GM21723 (cell line): ENCODE results near the gene WDR18.
"Not testable (repeated sequence)": the region's sequence is repeated elsewhere in the genome, so short reads cannot be mapped to it uniquely, and the experiment has no call there.

Source experiments
- ATAC-seq: cut with Tn5 transposase; IDR thresholded peaks from one replicate; pipeline ENCODE4 v1.9.1; 2021; ENCODE audit warnings: mild to moderate bottlenecking, moderate library complexity; ENCODE audit not compliant: unreplicated experiment

The WDR18 gene

DNA sequence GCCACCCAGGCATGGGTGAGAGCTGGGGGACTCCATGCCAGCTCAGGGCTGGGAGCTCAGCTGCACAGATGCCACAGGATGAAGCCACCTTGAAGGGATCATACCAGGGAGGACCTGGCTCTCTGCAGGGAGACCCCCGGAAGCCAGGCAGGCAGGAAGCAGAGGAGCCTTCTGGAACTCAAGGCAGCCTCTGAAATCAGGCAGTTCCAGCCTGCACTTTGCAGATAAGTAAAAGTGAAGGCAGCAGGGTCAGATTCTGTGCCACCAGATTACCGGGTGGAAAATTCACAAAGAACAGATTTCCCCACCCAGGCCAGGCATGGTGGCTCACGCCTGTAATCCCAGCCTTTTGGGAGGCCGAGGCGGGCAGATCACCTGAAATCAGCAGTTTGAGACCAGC, 34.2 kb downstream of the WDR18 start:
- no peak for ATAC-seq

DNA sequence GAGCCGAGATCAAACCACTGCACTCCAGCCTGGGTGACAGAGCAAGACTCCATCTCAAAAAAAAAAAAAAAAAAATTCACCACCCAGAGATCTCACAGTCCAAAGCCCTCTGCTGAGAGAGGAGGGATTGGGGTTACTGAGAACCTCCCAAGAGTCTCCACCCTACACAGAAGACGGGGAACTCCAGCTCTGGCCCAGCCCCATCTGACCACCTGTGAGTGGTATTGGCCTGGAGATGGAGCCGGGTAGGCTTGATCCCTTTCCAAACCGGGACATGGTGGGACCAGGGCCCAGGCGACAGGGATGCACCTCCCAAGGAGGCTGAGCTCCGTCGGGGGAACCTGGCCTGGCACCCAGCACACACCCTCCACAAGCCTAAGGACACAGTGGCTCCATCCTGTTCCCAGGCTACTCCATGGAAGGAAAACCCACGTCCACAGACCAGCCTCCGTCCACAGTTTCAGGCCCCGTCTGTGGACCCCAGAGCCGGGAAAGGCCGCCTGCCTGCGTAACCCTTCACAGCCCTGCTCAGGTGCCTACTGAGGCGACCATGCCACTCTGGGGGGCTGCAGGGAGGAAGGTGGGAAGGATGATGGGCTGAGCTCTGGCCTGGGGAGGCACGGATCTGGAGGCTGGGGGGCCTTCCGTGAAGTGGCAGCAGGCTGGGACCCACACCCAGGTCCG, 34.9 kb downstream of the WDR18 start:
- no peak for ATAC-seq

DNA sequence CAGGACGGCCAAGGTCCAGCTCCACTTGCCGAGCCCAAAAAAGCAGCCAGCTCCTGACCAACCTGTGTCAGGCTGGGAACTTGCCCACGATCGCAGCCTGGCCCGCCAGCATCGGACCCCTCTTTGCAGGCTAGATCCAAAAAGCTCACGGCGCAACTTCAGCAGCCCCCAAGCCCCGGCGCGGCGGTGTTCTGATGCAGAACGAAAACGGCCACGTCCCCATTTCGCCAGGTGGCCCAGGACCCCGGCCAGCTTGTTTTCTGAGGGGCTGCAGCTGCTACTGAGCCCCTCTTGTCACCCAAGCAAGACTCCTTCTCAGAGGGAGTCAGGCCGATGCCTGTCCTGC, 35.4 kb downstream of the WDR18 start:
- no peak for ATAC-seq

DNA sequence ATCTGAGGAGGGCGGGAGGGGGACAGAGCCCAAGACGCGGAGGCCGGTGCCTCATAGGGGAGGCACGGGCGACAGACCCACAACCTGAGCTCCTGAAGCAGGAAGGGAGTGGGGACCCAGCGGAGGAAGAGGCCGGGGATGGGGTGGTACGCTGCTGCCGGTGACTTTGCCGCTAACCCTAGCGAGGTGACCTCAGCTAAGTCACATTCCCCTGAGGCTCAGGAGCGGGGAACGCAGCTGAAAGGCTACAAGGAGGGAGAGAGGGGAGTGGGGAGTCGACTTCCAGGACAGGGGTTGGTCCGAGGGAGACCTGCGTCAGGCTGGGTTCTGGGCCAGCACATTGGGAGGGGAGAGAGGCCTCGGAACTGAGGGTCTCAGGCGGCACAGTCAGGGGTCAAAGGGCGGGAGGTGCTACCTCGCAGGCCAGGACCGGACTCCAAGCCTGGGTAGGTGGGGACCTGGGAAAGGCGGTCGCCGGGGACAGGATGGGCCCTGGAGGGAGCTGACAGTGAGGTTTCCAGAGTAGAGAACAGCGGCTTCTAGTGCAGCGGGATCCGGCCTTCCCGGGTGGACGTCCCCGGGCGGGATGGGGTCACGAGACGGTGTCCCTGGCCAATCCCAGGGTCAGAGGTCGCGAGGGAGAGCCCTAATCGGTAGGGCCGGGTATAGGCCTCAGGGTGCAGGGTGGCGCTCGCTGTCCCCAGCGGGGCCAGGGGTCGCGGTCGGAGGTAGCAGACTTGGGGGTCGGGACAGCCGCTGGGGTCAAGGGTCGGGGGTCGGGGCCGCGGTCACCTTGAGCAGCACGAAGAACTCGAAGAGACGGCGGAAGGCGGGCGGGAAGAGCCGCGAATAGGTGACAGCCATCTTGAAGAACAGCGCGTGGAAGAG, 36.1 kb downstream of the WDR18 start:
- ATAC-seq: peak; percentile 5

DNA sequence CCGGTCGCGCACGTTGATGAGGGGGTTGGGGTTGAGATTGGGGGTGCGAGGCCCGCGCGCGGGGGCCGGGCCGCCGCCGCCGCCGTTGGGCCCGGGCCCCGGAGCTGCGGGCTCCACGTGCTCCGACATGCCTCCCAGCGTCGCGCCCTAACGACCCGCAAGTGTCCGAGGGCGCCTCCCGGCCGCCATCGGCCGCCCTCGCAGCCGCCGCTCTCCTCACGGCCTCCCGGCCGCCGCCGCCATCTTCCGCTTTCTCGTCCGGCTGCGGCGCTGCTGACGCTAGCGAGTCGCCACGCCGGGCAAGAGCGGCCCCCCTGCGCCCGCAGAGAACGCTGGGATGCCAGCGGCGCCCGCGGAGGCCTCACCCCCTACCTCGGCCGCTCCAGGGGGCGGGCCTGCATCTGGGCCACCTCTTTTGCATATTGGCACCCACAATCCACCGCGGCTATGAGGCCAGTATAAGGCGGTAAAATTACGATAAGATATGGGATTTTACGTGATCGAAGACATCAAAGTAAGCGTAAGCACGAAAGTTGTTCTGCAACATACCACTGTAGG, 36.8 kb downstream of the WDR18 start, which contains the start of gene TMEM259:
Gene TMEM259, minus strand, starts transcription at position 256 of the 558 bp plus-strand sequence. Its CDS starts 127 bp downstream, at position 129.
- peak; percentile 73 for ATAC-seq

DNA sequence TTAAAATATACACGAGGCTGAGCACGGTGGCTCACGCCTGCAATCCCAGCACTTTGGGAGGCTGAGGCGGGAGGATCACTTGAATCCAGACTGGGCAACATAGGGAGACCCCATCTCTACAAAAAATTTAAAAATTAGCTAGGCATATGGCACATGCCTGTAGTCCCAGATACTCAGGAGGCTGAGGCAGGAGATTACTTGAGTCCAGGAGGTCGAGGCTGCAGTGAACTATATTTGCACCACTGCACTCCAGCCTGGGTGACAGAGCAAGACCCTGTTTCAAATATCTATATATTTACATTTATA, 39.7 kb downstream of the WDR18 start:
- not testable (repeated sequence) for ATAC-seq

DNA sequence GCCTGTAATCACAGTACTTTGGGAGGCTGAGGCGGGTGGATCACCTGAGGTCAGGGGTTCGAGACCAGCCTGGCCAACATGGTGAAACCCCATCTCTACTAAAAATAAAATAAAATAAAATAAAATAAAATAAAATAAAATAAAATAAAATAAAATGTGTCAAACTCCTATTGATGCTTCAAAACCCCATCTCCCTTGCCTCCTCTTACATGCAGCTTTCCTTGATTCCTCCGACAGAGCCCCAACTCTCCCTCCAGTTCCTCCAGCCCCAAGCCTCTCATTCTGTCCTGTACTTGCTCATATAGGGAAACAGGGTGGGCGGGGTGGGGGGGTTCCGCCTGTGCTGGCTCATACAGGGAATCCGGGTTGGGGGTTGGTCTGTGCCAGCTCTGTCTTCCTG, 40.9 kb downstream of the WDR18 start:
- ATAC-seq: not testable (repeated sequence)

DNA sequence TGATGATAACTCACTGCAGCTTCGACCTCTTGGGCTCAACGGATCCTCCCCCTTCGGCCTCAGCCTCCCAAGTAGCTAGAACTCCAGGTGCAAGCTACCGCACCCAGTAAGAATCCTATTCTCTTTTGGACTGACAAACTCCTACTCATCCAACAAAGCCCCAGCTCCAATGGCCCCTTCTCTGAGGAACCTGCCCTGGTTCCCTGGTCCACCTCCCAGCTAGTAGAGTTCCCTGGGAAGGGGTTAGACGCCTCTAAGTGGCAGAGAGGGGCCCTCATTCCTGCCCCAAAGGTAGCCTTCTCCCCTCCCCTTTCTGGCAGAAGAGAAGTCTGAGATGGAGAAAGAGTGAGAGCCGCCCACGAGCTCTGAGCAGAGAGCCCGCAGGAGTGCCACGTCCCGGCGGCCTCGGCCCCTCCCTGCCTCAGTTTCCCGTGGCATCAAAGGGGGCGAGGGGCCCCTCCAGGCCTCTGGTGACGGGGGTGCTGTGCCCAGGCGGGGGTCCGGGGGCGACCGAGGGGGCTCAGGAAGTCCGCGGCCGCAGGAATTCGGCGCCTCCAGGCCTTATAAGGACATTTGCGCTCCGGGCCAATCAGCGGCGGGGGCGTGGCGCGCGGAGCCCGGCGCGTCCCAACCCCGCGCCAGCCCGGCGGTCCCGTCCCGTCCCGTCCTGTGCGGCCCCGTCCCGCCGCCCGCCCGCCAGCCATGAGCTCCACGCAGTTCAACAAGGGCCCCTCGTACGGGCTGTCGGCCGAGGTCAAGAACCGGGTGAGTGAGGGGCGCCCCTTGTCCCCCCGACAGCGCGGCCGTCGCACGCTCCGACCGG, 42.0 kb downstream of the WDR18 start, which contains the start of gene CNN2:
Gene CNN2, plus strand, starts transcription at position 649 of the 823 bp plus-strand sequence. Its CDS starts 54 bp downstream, at position 703.
- peak; percentile 49 for ATAC-seq

DNA sequence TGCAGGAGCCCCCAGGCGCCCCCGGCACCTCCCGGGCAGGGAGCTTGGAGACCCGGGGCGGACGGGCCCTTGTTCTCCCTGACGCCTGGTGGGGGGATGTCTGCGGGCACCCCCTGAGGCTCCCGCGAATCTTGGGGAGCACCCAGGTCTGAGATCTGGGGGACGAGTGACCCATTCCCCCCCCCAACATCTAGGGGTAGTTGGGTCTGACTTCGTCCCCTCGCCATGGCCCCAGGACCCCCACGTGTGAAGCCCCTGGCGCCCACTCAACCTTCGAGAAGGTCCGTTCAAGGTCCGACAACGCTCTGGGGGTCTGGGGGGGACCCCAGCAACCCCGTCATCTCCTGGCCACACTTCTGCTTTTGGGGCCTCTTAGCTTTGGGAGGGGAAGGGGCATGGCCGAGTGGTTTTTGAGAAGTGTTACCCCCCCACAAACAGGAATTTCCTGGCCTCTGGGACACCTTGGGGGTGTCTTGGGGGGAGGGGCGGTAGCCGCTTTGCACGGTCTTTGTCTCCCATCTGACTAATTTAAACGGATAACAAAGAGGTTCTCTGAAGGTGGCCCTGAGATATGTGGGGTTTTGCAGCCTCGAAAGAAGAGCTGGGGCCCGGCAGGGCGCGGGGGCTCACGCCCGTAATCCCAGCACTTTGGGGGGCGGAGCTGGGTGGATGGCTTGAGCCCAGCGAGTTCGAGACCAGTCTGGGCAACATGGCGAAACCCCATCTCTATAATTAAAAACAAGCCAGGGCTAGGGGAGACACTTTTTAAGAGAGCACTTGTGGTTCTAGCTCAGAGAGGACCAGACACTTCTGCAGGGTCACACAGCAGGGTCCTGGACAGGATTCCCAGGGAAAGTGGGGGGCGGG, 42.9 kb downstream of the WDR18 start:
- ATAC-seq: peak; percentile 24

DNA sequence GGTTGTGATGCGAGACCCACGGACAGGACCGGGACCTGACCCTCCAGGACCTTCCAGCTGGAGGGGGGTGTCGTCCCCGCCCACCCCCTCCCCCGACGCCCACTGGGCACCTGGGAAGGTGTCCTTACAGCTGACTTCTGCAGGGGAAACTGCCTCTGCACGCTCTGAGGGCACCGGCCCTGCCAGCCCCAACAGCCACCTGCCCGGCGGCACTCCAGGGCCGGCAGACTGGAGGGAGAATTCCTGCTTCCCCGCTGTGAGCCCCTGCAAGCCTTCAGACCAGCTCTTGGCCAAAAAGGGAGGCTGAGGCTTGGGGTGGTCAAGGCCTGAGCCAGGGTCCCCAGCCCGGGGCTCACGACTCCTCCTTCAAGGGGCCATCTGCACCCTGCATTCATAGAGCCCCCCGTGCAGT, 43.5 kb downstream of the WDR18 start:
- no peak for ATAC-seq

DNA sequence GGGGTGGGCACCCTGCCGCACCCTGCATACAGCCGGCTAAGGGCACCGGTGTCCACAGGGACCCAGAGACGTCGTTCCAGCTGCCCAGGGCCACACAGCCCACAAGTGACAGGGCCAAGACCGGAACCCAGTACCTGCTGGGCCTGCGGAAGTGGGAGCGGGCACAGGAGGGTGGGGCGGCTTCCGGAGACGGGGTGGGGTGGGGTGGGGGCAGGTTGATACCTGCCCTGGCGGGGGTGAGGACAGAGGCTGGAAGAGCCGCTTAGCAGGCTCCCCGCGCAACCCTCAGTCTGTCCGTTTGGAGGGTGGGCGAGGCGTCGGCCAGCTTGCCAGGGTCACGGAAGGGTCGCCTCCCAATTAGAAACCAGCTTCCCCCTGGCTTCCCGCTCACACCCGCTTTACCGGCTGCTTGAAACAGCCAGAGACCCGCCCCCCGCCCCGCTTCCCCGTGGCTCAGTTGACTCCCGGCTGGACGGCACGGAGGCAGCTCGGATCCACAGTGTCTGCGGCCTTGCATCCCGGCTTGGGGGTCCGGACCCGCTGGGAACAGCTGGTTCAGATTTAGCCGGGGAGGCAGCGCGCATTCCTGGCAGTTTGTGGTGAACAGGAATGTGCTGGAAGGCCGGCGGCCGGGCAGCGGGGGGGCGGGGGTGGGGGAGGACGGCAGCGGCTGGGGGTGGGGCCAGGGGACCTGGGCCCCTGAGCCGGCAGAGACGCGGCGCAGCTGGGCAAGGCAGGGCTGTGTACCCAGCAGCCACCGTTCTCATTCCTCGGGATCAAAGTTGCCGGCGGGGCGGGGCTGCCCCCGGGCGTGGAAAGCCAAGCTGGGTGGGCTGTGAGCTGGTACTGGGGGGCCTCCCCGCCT, 44.1 kb downstream of the WDR18 start:
- ATAC-seq: no peak

DNA sequence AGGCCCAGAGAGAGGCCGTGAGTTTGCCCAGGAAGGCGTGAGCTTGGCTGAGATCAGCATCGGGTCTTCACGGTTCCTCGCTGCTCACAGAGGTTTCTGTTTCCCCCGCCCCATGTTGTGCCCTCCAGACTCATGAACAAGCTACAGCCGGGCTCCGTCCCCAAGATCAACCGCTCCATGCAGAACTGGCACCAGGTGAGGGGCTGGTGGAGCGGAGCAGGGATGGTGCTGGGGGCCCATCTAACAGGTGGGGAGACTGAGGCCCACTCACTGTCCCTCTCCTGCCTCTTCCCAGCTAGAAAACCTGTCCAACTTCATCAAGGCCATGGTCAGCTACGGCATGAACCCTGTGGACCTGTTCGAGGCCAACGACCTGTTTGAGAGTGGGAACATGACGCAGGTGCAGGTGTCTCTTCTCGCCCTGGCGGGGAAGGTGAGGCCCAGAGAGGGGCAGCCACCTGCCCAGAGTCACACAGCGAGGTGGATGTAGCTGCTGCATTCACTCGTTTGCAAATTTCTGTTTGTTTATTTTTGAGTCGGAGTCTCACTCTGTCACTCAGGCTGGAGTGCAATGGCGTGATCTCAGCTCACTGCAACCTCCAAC, 48.2 kb downstream of the WDR18 start:
- no peak for ATAC-seq

DNA sequence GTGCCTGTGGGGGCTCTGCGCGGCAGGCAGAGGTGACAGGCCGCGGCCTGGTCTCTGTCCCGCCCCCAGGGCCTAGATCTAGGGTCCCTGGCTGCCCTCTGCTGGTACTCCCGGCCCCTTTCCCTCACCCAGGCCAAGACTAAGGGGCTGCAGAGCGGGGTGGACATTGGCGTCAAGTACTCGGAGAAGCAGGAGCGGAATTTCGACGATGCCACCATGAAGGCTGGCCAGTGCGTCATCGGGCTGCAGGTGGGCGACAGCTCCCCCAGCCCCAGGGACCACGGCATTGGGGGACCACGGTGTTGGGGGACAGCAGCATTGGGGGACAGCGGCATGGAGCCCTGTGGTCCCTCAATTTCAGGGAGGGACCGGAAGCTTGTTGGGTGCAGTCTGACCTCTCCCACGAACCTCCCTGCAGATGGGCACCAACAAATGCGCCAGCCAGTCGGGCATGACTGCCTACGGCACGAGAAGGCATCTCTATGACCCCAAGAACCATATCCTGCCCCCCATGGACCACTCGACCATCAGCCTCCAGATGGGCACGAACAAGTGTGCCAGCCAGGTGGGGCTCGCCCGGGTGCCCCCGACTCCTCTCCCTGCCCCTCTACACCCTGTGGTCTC, 52.0 kb downstream of the WDR18 start:
- no peak for ATAC-seq

DNA sequence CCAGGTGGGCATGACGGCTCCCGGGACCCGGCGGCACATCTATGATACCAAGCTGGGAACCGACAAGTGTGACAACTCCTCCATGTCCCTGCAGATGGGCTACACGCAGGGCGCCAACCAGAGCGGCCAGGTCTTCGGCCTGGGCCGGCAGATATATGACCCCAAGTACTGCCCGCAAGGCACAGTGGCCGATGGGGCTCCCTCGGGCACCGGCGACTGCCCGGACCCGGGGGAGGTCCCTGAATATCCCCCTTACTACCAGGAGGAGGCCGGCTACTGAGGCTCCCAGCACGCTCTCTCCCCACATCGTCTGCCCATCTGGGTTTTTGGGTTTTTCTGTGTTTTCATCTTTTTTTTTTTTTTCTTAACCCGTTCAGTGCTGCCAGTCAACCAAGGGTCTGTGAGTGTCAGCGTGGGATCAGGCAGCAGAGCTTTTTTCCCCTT, 53.5 kb downstream of the WDR18 start:
- ATAC-seq: no peak

DNA sequence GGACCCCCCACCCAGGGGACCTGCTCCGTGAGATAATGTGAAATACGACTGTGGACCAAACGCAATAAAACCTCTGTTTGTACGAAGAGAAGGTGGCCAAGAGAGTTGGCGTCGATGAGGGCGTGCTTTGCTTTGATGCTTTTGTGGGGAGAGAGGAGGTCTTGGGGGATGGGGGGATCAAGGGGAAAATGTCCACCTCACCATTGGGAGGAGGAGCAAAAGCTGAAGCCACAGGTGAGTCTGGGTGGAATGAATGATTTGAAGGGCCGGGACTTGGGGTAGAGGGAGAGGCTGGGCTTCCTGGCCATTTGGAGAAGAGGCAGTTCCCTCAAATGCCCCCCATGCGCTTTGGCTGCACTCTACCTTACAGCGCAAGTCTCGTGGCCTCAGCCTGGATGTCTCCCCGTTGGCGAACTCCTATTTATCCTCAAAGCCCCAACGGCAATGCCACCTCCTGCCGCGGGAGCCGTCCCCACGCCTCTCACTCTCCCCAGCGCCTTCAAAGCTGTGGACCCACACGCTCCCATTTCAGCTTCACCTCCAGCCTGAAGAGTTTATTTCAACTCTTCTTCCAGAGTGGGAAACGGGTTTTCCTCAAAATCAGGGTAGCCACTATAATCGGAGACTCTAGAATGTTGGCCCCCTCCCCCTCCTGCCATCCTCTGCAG, 55.0 kb downstream of the WDR18 start:
- ATAC-seq: no peak

DNA sequence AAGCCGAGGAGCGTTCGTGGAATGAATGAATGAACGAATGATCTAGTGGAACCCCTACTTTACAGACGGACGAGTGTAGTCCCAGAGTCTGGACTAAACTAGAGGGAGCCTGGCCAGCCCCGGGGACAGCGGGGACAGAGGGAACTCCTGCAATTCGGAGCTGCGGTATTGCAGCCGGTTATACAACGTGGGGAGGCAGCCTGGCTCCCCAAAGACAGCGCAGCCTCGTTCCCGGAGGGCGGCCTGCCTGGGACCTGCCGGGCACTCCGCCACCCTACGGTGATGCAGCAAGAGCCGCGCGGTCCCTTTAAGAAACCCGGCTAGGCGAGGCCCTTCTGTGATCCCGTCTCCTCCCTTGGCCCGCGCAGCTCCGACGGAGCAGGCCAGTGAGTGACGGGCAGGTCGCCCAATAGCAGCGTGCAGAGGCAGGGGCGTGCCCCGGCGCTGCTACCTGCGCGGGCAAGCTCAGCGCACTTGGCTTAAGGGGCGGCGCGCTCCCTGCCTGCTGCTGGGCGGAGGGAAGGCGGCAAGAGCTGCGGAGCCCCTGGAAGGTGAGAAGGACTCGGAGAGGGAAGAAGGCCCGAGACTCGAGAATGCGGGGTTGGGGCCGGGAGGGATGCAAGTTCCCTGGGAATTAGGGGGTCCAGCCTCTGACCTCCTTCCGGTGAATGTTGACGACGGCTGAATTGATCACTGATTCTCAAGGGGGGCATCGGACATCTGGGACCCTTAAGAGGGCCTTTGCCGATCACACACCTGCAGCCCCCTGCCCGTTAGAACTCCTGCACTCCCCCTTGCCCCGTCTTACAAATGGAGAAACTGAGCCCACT, 55.7 kb downstream of the WDR18 start, which contains the start of gene ABCA7:
Gene ABCA7, plus strand, starts transcription at position 462 of the 830 bp plus-strand sequence. CDS start 1,255 bp downstream, outside the sequence.
- ATAC-seq: peak; percentile 69
